C1 segment of cervical spinal cord (tissue), 14 donors: Measurements from ENCODE around the gene DUSP6.

Source experiments
- DNase-seq, 14 donors: peaks; one replicate each; lab custom pipeline; 2025; lab: John Stamatoyannopoulos, UW

DUSP6 gene

GRCh38 chr12:89299417-89299816 lies 52.9 kb downstream of the DUSP6 start:
- no peak for DNase-seq
